ENCODE results near the gene VAC14. TPM values are rescaled to one million over a fixed set of nuclear protein-coding genes. Genes with fewer than 3 reads are reported as not detected.
A peak's percentile ranks its signal among the peaks of the same experiment; 100 is the strongest.

The VAC14 gene
- polyA plus RNA-seq, 6 donors from 2014 or later = 29.3 to 64.6 (median 38.7) TPM

DNA sequence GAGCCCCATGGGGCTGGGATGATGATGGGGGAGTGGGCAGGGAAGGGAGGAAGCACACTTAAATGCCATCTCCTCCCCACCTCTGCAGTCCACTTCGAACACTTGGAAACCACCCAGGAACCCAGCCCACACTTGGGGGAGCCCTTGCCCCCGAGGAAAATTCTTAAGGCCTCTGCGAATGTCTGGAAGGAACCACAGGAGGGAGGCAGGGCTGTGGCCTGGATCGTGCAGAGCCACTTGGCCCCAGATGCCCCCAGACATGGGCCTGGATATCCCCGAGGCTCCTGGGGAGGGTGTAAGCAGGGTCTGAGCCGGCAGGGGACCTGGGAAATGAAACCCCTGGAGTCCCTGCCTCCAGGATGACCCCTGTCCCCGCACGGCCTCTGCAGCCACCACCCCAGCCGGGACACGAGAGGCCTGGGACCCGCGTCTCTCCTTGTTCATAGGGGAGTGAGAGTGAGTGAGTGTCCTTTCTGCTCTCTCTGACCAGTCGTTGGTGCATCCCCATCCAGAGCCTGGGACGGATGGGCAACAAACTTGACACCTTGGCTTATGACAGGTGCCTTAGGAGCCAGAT is 103.3 kb downstream of the VAC14 start:
- Mint-ChIP-seq H3K9me3 (no peaks in the 10 kb centered on the region), H3K36me3 (peaks cover 0 to 13% of the 10 kb centered on the region in 2 donors), H3K4me1 (peaks cover 0 to 5% (median 0%) of the 10 kb centered on the region in 3 donors), H3K27me3 (no peaks in the 10 kb centered on the region), H3K4me3 (no peak overlapping the region), H3K27ac (peak overlapping the region in 1 of 6 donors; percentile 39)
- no peak for DNase-seq
- ATAC-seq (ENCODE audit: low read depth in 2 of 2) = no peak

DNA sequence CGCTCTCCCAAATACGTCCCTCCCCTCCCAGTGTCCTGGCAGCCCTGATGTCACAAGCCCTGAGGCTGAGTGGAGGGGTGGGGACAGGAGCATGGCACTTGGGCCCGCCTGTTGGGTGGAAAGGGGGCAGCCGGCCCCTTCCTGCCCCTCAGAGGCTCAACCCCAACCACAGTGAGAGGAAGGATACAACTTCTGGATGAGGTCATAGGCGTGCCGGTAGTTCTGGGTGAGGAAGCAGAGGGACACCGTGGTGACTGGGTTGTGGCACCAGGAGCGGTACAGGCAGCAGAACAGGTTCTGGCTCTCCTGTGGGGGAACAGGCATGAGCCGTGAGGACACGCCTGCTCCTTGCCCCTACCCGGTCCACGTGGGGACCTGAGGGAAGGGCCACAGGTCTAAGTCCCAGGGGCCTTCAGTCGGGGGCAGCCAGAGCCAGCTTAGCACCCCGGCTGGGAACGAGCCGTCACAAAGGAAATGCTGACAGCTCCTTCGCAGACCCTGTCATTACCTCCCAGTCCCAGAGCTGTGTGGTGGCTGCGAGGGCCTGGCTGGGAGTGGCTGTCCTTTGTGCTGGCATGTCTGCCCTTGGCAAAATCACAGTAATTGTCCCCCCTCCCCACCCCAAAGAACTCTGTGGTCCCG is 103.9 kb downstream of the VAC14 start:
- H3K9me3 Mint-ChIP-seq = no peaks in the 10 kb centered on the region
- ATAC-seq (ENCODE audit: low read depth in 2 of 2) = no peak
- no peaks in the 10 kb centered on the region for H3K27me3 Mint-ChIP-seq
- peaks cover 0 to 5% (median 0%) of the 10 kb centered on the region in 3 donors for H3K4me1 Mint-ChIP-seq
- no peak overlapping the region for H3K4me3 Mint-ChIP-seq
- no peak for DNase-seq
- peak overlapping the region in 2 of 6 donors; percentile 57 to 90 for H3K27ac Mint-ChIP-seq
- H3K36me3 Mint-ChIP-seq = peaks cover 0 to 13% of the 10 kb centered on the region in 2 donors

DNA sequence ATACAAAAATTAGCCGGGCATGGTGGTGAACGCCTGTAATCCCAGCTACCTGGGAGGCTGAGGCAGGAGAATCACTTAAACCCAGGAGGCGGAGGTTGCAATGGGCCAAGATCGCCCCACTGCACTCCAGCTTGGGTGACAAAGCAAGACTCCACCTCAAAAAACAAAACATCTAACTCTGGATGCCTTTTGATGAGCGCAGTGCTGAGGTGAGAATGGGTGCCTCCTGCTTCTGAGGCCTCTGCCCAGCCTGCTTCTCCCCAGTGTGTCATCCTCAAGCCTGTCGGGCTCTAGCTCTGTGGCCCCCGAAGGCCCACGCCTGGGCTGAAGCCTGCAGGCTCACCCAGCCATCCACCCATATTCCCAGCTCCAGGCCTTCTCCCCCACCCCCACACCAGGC is 104.6 kb downstream of the VAC14 start:
- no peak overlapping the region for H3K4me3 Mint-ChIP-seq
- peak overlapping the region in 1 of 6 donors; percentile 74 for H3K27ac Mint-ChIP-seq
- H3K36me3 Mint-ChIP-seq = peaks cover 0 to 13% of the 10 kb centered on the region in 2 donors
- ATAC-seq (ENCODE audit: low read depth in 2 of 2) (no peak), DNase-seq (no peak)
- H3K4me1 Mint-ChIP-seq = peaks cover 0 to 2% (median 0%) of the 10 kb centered on the region in 3 donors
- no peaks in the 10 kb centered on the region for H3K27me3 Mint-ChIP-seq
- H3K9me3 Mint-ChIP-seq = no peaks in the 10 kb centered on the region

DNA sequence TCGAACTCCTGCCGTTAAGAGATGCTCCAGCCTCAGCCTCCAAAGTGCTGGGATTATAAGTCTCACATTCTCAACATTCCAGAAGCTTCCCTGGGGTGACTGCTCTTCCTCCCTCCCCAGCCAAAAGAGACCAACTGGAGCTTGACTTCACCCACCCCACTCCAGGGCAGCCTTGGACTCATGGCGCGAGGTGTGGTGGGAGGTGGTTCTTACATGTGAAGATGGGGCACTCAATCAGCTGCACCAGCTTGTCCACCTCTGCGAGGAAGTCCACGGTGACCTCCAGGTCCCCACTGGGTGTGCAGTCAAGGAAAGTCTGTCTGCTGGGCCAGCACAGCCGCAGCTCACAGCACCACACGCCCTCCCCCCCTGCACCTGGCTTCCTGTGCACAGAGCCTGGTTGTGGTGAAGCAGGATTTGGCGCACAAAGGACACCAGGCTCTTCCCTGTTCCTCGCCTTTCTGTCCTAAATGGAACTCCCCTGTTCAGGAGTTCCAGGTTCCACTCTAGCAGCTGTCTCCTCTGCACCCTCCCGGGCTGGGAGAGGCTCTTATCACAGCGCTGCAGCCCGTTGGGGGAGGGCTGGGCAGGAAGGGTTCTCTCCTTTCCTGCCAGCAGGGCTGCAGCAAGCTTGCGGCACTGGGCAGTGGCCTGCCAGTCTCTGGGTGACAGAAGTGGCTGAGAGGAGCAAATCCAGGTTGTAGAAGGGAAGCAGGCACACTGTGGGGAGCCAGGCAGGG is 105.5 kb downstream of the VAC14 start:
- DNase-seq (no peak), ATAC-seq (ENCODE audit: low read depth in 2 of 2) (no peak)
- H3K4me3 Mint-ChIP-seq = no peak overlapping the region
- H3K27ac Mint-ChIP-seq = peak overlapping the region in 3 of 6 donors; percentile 57 to 74 (median 62)
- H3K36me3 Mint-ChIP-seq = peaks cover 0 to 13% of the 10 kb centered on the region in 2 donors
- peaks cover 0 to 3% (median 0%) of the 10 kb centered on the region in 3 donors for H3K4me1 Mint-ChIP-seq
- H3K27me3 Mint-ChIP-seq = no peaks in the 10 kb centered on the region
- H3K9me3 Mint-ChIP-seq = no peaks in the 10 kb centered on the region

DNA sequence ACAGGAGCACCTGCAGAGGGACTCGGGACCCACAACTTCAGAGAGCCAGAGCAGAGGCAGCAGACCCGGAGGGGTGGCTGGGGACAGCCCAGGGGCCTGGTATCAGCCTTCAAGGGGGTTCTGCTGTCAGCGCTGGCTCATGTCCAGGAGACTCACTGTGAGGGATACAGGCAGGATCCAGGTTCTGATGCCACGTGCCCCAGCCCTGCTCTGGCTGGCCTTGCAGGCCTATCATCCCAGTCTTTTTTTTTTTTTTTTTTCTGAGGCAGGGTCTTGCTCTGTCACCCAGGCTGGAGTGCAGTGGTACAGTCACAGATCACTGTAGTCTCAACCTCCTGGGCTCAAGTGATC is 106.1 kb downstream of the VAC14 start:
- Mint-ChIP-seq H3K36me3 (peaks cover 0 to 13% of the 10 kb centered on the region in 2 donors), H3K4me1 (peaks cover 0 to 3% (median 0%) of the 10 kb centered on the region in 3 donors), H3K4me3 (no peak overlapping the region), H3K27me3 (no peaks in the 10 kb centered on the region), H3K27ac (no peak overlapping the region), H3K9me3 (no peaks in the 10 kb centered on the region)
- no peak for ATAC-seq (ENCODE audit: low read depth in 2 of 2)
- DNase-seq = no peak

DNA sequence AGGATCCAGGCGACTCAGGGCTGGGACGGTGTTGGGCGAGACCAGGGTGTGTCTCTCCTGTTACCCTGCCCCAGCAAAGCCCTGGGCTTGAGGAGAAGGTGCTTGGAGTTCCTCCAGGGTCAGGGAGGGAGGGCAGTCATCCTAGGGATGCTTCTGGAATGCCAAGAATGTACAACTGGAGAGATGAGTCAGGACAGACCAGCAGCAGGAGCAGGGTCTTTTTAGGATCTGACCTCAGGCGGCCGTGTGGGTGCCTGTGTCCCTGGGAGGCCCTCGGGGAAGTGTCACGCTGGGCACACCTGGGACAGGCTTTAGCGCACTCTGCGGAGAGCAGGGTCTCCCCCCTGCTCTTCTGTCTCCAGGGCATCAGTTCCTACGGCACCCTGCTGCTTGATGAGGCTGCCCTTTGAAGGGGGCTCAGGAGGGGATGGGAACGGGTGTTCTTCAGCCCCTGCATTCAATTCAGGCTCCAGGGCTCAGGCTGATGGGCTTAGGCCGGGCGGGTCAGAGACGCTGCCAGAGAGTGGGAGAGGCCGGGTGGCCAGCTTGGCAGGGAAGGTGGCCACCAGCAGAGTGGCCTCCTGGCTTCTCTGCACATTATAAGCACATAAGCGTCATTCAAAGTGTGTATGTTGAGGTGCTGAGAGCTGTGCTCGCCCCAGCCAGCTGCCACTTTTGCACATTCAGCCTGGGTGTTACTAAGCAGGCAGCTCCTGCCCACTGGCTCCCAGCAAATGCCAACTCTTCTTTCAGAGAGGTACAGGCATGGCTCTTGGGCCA is 106.7 kb downstream of the VAC14 start:
- H3K36me3 Mint-ChIP-seq = peaks cover 0 to 10% of the 10 kb centered on the region in 2 donors
- H3K4me1 Mint-ChIP-seq = peaks cover 0 to 3% (median 0%) of the 10 kb centered on the region in 3 donors
- H3K9me3 Mint-ChIP-seq = no peaks in the 10 kb centered on the region
- H3K27me3 Mint-ChIP-seq = no peaks in the 10 kb centered on the region
- H3K27ac Mint-ChIP-seq = no peak overlapping the region
- ATAC-seq (ENCODE audit: low read depth in 2 of 2) (no peak), DNase-seq (no peak)
- H3K4me3 Mint-ChIP-seq = peak overlapping the region in 1 of 8 donors; percentile 52

DNA sequence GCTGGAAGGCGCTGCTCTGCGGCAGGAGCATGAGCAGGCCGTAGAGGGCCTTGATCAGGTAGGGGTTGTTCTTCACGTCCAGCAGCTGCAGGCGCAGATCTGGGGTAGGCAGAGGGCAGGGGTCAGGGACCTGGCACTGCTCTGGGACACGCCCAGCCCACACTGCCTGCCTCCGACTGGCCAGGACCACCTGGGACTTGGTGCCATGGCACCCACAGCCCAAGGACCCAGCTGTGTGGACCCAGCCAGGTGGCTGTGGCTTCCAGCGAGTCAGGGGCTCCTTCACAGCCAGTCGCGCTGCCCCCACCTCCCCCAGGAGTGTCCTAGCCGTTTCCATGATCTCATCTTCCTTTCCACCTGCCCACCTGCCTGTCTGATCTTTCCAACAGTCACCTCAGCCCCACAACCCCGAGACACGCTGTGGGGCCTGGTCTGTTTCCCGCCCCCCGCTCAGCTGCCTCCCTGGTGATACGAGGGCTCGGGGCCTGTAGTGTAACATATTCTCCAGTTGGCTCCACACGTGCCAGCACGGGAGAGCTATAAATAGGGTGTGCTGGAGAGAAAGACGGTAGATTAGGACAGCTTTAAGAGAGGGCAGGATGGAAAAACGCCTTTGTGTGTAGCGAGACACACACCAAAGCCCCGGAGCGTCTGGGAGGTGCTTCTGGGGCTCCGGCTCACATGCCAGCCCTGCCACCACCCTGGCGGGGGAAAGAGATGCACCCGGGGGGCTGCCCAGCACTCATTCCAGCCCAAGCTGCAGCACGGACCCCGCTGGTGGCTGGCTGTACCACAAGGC is 107.9 kb downstream of the VAC14 start:
- no peaks in the 10 kb centered on the region for H3K27me3 Mint-ChIP-seq
- H3K4me1 Mint-ChIP-seq = peaks cover 0 to 3% (median 0%) of the 10 kb centered on the region in 3 donors
- peaks cover 0 to 6% of the 10 kb centered on the region in 2 donors for H3K36me3 Mint-ChIP-seq
- no peak for DNase-seq
- H3K4me3 Mint-ChIP-seq = no peak overlapping the region
- no peaks in the 10 kb centered on the region for H3K9me3 Mint-ChIP-seq
- no peak overlapping the region for H3K27ac Mint-ChIP-seq
- ATAC-seq (ENCODE audit: low read depth in 2 of 2) = no peak

DNA sequence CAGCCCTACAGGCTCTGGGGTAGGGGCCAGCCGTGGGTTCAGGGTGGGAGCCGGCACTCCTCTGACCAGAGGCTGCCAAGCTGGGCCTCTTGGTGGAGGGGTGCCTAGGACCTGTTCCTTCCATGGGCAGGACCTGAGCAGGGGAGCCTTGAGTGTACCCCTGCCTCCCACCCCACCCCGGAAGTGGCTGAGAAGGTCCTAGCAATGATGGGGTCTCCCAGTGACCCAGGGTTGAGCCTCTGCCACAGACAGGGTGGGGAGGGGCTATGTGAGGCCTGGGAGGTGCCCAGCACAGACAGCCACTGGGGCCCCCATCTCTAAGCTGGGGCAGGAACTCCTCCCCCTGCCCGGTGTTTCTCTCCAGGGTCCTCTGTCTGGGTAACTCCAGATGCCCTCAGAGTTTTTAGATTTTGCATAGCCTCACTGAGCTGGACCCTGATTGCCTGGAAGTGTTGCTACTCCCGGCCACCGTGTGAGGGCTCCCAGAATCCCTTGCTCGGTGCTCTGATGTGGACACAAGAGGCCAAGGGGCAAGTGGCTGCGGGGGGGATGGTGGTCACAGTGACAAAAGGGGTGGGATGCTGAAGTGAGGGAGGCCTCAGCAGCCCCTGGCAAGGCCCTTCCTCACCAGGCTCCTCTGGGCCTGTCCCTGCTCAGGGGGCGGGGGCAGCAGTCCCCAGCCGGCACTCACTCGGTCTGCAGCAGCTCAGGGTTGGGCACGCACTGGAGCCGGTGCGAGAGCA is 108.7 kb downstream of the VAC14 start:
- Mint-ChIP-seq H3K9me3 (no peaks in the 10 kb centered on the region), H3K4me3 (no peak overlapping the region), H3K4me1 (peaks cover 3 to 6% (median 3%) of the 10 kb centered on the region in 3 donors), H3K36me3 (peaks cover 0 to 6% of the 10 kb centered on the region in 2 donors), H3K27me3 (peaks cover 0 to 3% (median 0%) of the 10 kb centered on the region in 3 donors), H3K27ac (no peak overlapping the region)
- ATAC-seq (ENCODE audit: low read depth in 2 of 2) = no peak
- no peak for DNase-seq

DNA sequence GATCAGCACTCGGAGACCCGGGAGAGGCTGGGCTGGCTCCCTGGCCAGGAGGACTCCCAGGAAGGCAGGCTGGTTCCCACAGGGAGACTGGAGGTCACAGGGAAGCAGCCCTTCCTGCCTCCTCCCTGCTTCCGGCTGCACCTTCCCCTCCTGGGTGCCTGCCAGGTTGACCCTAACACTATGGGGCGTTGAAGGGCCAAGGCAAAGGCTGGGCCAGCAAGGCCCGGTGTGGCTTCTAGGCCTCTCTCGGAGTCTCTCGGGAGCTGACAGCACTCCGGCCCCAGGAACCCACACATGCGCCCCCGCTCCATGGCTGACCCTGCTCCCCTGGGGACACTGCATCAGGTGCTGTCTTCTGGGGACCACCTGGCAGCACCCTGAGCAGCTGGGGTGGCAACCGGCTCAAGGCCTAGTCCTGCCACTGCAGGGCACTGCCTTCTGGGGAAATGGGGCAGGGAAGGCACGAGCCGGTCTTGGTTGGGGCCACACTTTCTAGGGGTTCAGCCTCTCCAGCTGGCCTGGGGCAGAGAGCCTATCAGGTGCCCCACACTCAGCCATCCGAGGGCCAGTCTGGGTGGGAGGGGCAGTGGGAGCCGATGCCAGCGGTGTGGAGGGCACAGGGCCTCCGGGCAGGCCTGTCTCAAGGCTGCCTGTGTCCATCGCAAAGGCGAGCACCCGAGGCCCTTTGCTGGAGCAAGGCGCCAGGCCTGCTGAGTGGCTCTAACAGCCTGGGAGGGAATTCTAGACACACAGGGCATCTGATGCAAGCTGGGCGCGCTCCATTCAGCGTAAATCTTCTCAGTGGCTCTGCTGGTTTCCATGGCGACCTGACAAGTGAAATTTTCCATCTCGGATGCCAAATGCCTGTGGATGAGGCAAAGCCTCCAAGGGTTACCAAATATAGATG is 109.5 kb downstream of the VAC14 start:
- H3K4me1 Mint-ChIP-seq = peaks cover 4 to 7% (median 7%) of the 10 kb centered on the region in 3 donors
- H3K4me3 Mint-ChIP-seq = peak overlapping the region in 1 of 8 donors; percentile 10
- H3K27ac Mint-ChIP-seq = no peak overlapping the region
- no peak for DNase-seq
- H3K36me3 Mint-ChIP-seq = peaks cover 0 to 6% of the 10 kb centered on the region in 2 donors
- H3K27me3 Mint-ChIP-seq = peaks cover 0 to 4% (median 0%) of the 10 kb centered on the region in 3 donors
- no peak for ATAC-seq (ENCODE audit: low read depth in 2 of 2)
- H3K9me3 Mint-ChIP-seq = no peaks in the 10 kb centered on the region

DNA sequence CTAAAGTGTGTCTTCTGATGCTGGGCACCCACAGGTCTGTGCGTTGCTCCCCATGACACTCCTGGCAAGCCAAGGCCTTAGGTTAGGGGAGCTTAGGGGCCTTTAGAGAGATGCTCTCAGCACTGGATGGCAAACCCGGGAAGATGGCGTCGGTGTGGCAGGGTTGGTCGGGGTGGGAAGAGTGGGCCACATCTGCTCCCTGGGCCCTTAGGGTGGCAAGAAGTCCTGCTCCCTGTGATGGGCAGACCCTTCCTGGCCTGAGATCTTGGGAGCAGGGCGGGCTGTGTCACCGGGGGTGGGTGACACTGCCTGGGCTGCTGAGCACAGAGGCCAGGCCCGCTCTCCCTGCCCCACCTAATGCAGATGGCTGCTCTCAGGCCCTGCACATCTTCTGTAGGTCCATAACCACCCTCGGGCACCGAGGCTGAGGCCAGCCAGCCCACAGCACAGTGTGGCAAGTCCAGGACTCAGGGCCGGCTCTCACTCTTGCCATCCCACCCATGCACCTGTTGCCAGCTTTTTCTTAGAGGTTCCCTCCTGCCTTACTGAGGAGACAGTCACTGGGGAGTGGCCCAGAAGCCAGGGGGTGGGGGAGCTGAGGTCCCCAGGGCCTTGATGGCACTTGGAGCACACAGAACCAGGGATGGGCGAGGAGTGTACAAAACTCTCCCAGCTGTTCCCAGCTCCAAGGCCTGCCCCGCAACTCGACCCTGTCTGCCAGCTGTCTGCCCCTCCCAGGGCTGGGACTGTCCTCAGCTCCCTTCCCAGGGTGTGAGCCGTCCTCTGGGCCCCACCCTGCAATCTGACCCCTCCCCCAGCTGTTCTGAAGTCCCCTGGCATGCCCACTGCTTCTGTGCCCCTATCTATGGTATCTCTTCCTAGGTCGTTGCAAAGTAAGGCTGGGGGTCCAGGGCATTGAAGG is 110.7 kb downstream of the VAC14 start:
- Mint-ChIP-seq H3K4me1 (peaks cover 4 to 8% (median 7%) of the 10 kb centered on the region in 3 donors), H3K36me3 (peaks cover 0 to 6% of the 10 kb centered on the region in 2 donors), H3K9me3 (no peaks in the 10 kb centered on the region), H3K27me3 (peaks cover 0 to 4% (median 0%) of the 10 kb centered on the region in 3 donors), H3K27ac (peak overlapping the region in 1 of 6 donors; percentile 65), H3K4me3 (no peak overlapping the region)
- ATAC-seq (ENCODE audit: low read depth in 2 of 2) = no peak
- no peak for DNase-seq

Data from naive B cell (primary cell).